Measurements from ENCODE around the gene VPS13D.
A peak's percentile ranks its signal among the peaks of the same experiment; 100 is the strongest.

The VPS13D gene, protein sequence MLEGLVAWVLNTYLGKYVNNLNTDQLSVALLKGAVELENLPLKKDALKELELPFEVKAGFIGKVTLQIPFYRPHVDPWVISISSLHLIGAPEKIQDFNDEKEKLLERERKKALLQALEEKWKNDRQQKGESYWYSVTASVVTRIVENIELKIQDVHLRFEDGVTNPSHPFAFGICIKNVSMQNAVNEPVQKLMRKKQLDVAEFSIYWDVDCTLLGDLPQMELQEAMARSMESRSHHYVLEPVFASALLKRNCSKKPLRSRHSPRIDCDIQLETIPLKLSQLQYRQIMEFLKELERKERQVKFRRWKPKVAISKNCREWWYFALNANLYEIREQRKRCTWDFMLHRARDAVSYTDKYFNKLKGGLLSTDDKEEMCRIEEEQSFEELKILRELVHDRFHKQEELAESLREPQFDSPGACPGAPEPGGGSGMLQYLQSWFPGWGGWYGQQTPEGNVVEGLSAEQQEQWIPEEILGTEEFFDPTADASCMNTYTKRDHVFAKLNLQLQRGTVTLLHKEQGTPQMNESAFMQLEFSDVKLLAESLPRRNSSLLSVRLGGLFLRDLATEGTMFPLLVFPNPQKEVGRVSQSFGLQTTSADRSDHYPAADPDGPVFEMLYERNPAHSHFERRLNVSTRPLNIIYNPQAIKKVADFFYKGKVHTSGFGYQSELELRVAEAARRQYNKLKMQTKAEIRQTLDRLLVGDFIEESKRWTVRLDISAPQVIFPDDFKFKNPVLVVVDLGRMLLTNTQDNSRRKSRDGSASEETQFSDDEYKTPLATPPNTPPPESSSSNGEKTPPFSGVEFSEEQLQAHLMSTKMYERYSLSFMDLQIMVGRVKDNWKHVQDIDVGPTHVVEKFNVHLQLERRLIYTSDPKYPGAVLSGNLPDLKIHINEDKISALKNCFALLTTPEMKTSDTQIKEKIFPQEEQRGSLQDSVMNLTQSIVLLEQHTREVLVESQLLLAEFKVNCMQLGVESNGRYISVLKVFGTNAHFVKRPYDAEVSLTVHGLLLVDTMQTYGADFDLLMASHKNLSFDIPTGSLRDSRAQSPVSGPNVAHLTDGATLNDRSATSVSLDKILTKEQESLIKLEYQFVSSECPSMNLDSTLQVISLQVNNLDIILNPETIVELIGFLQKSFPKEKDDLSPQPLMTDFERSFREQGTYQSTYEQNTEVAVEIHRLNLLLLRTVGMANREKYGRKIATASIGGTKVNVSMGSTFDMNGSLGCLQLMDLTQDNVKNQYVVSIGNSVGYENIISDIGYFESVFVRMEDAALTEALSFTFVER (N-terminal part only)

DNA sequence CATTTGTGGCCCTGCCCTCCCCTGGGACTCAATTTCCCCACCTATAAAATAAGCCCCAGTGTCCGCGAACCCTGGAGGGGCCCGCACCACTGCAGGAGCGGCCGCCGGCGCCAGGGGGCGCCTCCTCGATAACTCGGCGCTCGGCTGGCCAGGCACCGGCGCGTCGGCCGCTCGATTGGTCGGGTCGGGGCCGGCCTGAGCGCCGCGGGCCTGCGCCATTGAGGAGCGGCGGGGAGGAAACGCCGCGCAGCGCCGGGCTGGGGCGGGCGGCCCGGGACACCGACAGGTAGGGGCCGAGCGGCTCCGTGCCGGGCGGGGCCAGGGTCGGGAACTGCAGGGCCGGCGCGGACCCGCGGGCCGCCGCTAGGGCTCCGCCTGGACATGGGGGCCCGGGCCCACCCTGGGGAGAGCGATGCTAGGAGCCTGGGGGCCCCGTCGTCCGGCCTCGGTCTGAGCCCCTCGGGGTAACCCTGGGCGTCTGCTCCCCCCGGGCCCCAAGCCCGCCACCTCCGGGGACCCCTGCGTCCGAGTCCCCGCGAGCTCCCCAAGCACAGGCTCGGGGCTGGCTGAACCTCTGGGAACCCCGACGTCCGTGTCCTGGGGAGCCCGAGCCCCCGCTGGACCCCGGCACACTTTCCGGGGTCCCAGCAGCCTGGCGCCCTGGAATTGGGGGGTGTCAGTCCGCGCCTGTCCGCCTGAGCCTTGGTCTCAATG, at the start of gene VPS13D:
Gene VPS13D (plus strand): TSS at position 196 of the 714 bp plus-strand sequence. CDS start 4,237 bp downstream, outside the sequence.
- Histone ChIP-seq H2AFZ (ENCODE audit: low read depth, low read length) (peak within 1 kb of the TSS; percentile 37), H3K36me3 (ENCODE audit: insufficient read depth, low read length) (peaks cover 3% of the 10 kb centered on the region), H3K9me3 (ENCODE audit: low read length) (no peaks in the 10 kb centered on the region), H3K4me1 (ENCODE audit: insufficient read depth, low read length) (peaks cover 11% of the 10 kb centered on the region), H3K27me3 (ENCODE audit: insufficient read depth, low read length) (no peaks in the 10 kb centered on the region), H3K4me3 (ENCODE audit: low read length) (peak within 1 kb of the TSS; percentile 98)

DNA sequence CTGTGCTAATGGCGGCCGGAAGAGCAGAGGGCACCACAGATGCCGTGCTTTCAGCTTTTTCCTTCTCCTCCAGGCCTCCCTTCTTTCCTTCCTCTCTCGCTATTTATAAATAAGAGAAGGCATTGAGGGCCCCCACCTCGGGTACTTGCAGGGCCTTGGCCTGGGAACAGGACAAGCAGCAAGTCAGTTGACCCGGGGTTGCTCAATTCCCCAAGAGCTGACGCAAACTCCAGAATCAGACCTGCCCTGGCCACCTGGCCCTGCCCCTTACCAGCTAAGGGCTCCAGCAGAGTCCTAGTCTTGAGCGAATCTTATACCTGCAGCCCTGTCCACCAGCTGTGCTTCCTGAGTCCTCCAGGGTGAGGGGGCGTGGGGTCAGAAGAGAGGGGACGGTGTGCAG, 49.5 kb upstream of the VPS13D start:
- H3K4me3 ChIP-seq (ENCODE audit: low read length), result no peak overlapping the region

DNA sequence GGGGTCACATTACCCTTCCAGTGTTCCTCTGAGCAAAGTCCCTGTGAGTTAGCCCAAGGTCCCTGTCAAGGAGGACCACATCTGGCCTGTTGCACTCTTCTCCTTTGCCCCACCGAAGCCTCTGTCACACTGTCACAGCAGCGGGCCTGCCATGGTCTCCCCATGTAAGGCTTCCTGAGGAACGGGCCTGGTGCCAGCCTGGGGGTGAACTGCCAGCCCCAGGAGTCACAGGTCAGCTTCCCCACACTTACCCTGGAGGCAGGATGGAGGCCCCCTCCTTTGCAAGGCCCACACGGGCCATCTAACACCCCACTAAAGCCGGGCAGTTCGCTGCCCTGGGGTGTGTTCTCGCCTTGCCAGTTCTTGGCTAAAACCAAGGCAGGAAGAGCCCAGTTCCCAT, 48.9 kb upstream of the VPS13D start:
- H3K4me3 ChIP-seq (ENCODE audit: low read length), result no peak overlapping the region
- H3K27me3 ChIP-seq (ENCODE audit: insufficient read depth, low read length), result no peaks in the 10 kb centered on the region
- H3K4me1 ChIP-seq (ENCODE audit: insufficient read depth, low read length), result peaks cover 36% of the 10 kb centered on the region
- no peaks in the 10 kb centered on the region for H3K36me3 ChIP-seq (ENCODE audit: insufficient read depth, low read length)
- H3K9me3 ChIP-seq (ENCODE audit: low read length), result no peaks in the 10 kb centered on the region
- no peak overlapping the region for H2AFZ ChIP-seq (ENCODE audit: low read depth, low read length)

More for the DNA sequence above, 49.5 kb upstream of the VPS13D start:
- Histone ChIP-seq H2AFZ (ENCODE audit: low read depth, low read length) (no peak overlapping the region), H3K36me3 (ENCODE audit: insufficient read depth, low read length) (no peaks in the 10 kb centered on the region), H3K27me3 (ENCODE audit: insufficient read depth, low read length) (no peaks in the 10 kb centered on the region), H3K9me3 (ENCODE audit: low read length) (no peaks in the 10 kb centered on the region), H3K4me1 (ENCODE audit: insufficient read depth, low read length) (peaks cover 34% of the 10 kb centered on the region)

DNA sequence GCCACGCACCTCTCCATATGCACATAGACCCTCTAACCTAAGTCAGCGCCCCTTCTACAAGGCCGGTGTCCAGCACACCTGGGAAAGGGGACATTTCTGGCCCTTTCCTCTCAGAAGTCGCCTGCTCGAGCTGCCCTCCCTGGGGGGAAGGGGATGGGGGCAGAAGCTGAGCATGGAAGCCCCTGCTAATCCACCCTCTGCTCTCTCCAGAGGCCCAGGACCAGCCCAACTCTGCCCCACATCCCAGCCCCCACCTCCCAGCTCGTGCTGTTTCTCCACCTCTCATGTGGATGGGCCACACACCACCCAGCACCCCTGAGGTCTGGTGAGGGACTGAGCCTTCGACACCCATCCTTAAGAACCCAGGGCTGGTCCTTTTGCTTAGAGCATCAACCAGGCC, 48.3 kb upstream of the VPS13D start:
- H3K9me3 ChIP-seq (ENCODE audit: low read length), result no peaks in the 10 kb centered on the region
- no peak overlapping the region for H2AFZ ChIP-seq (ENCODE audit: low read depth, low read length)
- H3K4me3 ChIP-seq (ENCODE audit: low read length), result no peak overlapping the region
- H3K27me3 ChIP-seq (ENCODE audit: insufficient read depth, low read length), result no peaks in the 10 kb centered on the region
- H3K4me1 ChIP-seq (ENCODE audit: insufficient read depth, low read length), result peaks cover 39% of the 10 kb centered on the region
- H3K36me3 ChIP-seq (ENCODE audit: insufficient read depth, low read length), result no peaks in the 10 kb centered on the region

DNA sequence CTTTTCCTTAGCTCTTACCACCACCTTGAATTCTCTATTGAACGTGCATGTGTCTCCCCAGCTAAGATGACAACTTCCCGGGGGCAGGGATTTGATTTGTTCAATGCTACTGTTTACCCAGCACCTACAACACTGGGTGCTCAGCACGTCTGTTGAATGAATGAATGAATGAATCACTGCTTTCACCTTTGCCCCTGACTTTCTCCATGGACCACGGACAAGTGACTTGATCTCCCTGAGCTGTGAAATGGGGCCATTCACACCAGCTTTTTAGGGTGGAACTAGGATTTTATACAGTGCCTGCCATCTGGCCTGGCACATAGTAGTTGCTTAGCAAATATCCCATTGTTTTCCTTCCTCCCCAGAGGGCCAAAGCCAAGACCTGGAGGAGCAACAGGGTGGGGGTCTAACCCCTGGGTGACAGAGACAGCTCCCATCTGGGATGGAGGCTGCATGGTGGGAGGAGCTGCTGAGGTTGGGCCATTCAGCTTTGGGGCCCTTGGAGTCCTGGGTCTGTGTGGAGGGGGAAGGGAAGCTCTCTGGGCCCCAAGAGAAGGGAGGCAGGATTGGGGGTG, 47.3 kb upstream of the VPS13D start:
- peaks cover 39% of the 10 kb centered on the region for H3K4me1 ChIP-seq (ENCODE audit: insufficient read depth, low read length)

DNA sequence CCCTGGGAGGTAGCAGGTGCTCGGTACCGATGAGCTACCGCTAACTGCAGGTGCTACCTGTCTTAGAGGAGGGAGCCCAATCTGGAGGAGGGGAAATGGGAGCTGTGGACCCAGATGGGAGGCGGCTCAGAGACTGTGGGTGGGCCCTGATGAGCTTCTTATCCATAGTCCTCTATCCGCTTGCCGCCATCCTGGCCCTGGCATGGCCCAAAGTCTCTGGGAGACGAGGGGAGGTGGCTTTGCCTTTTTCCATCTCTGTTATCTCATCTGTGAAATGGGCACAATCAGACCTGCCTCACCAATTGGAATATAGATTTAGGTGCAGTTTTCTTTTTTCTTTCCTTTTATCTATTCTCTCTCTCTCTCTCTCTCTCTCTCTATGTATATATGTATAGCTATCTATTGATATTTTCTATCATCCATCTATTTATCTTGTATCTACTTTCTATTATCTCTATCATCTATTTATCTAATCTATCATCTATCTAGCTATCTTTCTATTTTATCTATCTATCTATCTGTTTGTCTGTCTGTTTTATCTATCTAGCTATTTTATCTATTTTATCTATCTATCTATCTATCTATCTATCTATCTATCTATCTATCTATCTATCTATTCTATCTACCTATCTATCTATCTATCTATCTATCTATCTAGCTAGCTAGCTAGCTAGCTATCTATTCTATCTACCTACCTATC, 46.6 kb upstream of the VPS13D start:
- Histone ChIP-seq H3K9me3 (ENCODE audit: low read length) (no peaks in the 10 kb centered on the region), H3K4me1 (ENCODE audit: insufficient read depth, low read length) (peaks cover 40% of the 10 kb centered on the region), H3K4me3 (ENCODE audit: low read length) (no peak overlapping the region), H3K27me3 (ENCODE audit: insufficient read depth, low read length) (no peaks in the 10 kb centered on the region), H2AFZ (ENCODE audit: low read depth, low read length) (no peak overlapping the region), H3K36me3 (ENCODE audit: insufficient read depth, low read length) (no peaks in the 10 kb centered on the region)

More for the DNA sequence above, 47.3 kb upstream of the VPS13D start:
- H3K27me3 ChIP-seq (ENCODE audit: insufficient read depth, low read length), result no peaks in the 10 kb centered on the region
- H3K4me3 ChIP-seq (ENCODE audit: low read length), result no peak overlapping the region
- no peak overlapping the region for H2AFZ ChIP-seq (ENCODE audit: low read depth, low read length)
- H3K9me3 ChIP-seq (ENCODE audit: low read length), result no peaks in the 10 kb centered on the region
- no peaks in the 10 kb centered on the region for H3K36me3 ChIP-seq (ENCODE audit: insufficient read depth, low read length)

DNA sequence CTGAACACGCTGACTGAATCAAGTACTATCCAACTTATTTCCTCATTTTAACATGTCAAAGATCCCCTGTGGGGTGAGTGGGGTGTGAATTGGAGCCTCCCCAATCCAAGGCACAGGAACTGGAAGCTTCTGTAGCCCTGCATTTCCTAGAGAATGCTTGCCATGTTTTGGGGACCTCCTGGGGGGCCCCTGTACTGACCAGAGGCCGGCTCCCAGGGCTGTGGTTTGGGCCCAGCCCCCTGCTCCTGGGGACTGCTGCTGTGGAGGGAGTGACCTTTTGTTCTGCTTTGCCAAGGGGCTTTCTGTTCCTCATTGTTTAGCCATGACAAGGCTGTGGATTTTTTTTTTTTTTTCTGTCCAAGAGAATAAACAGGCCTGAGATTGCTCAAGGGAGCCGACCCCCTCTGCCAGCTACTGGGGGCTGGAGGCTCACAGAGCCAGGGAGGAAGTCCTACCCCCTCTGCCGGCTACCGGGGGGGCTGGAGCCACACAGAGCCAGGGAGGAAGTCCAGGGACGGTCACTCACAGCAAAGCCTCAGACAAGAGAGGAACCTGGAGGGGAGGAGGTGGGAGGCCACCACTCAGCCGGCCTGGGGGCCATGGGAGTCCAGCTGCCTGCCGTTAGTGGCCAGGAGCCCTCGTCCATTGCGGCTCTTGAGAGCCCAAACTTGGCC, 45.7 kb upstream of the VPS13D start:
- no peaks in the 10 kb centered on the region for H3K36me3 ChIP-seq (ENCODE audit: insufficient read depth, low read length)
- H3K27me3 ChIP-seq (ENCODE audit: insufficient read depth, low read length), result no peaks in the 10 kb centered on the region
- peak overlapping the region; percentile 2 for H3K4me3 ChIP-seq (ENCODE audit: low read length)
- peaks cover 31% of the 10 kb centered on the region for H3K4me1 ChIP-seq (ENCODE audit: insufficient read depth, low read length)
- peak overlapping the region; percentile 48 for H2AFZ ChIP-seq (ENCODE audit: low read depth, low read length)
- no peaks in the 10 kb centered on the region for H3K9me3 ChIP-seq (ENCODE audit: low read length)

DNA sequence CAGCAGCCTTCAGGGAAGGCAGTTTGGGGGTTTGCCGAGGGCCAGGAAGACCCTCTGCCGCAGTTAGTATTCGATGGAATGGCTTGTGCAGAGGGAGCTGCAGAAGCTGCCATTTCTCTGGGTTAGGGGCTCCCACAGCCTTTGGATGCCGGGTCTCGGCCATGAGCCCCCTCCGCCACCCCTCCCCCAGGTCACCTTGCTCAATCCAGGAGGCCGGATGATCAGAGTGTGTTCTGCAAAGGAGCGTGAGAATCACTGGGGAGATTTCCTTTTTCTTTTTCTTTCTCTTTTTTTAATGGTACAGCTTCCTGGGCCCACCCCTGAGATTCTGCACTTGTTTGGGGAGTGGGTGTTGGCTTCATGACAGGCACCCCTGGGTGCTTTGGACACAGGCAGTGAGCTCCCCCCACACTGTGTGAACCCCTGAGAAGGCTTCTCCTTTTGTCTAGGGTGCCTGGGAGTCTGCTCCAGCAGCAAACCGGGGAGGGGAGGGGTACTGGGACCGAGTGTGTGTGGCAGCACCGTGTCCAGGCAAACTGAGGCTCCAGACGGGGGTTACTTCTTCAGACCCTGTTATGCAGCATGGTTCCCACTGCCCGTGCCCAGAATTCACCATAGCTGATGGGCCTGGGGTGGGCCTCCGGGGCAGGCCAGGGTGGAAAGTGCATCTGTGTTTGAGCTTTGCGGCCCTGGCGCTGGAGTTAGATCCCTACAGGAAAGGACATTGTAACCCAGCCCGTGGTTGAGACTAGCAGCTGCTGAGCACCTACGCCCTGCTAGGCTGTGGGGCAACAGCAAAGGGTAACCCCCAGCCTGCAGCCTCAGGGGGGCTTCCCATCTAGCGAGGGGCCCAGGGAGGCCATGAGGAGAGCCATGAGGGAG, 44.6 kb upstream of the VPS13D start:
- Histone ChIP-seq H3K4me1 (ENCODE audit: insufficient read depth, low read length) (peaks cover 27% of the 10 kb centered on the region), H3K27me3 (ENCODE audit: insufficient read depth, low read length) (no peaks in the 10 kb centered on the region), H3K4me3 (ENCODE audit: low read length) (no peak overlapping the region), H3K9me3 (ENCODE audit: low read length) (no peaks in the 10 kb centered on the region), H3K36me3 (ENCODE audit: insufficient read depth, low read length) (no peaks in the 10 kb centered on the region), H2AFZ (ENCODE audit: low read depth, low read length) (peak overlapping the region; percentile 48)

DNA sequence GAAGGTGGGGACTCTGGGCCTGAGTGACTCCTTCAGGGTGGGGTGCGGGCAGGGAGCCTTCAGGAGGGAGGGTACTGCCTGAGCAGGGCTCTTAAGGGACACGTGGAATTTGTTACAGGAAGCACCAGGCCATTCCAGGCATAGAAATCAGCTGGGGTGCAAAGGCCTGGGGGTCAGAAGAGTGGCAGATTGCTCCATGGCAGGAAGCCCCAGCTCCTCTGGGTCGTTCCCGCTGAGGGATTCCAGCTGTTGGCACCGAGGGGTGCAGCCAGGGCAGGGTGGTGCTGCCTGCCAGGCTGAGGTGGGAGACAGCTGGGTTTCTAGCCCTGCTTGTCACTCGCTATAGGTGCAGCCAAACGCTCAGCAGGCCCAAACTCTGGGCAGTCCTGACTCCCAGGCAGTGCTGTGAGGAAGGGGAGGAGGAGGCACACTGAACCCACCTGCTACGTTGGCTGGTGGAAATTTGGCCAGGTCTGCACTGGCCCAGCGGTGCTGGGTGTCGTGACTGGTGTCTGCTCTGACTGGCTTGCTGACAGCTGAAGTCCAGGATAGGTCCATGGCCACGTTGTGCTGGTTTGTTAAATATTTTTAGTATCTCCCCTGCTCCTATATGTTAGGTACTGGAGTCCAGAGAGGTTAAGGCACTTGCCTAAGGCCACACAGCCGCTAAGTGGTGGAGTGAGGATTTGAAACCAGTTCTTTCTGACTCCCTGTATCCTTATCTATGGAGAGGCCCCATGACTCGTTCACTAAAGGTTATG, 43.7 kb upstream of the VPS13D start:
- Histone ChIP-seq H3K4me3 (ENCODE audit: low read length) (no peak overlapping the region), H3K9me3 (ENCODE audit: low read length) (no peaks in the 10 kb centered on the region), H2AFZ (ENCODE audit: low read depth, low read length) (no peak overlapping the region), H3K36me3 (ENCODE audit: insufficient read depth, low read length) (no peaks in the 10 kb centered on the region), H3K4me1 (ENCODE audit: insufficient read depth, low read length) (peaks cover 27% of the 10 kb centered on the region), H3K27me3 (ENCODE audit: insufficient read depth, low read length) (no peaks in the 10 kb centered on the region)

DNA sequence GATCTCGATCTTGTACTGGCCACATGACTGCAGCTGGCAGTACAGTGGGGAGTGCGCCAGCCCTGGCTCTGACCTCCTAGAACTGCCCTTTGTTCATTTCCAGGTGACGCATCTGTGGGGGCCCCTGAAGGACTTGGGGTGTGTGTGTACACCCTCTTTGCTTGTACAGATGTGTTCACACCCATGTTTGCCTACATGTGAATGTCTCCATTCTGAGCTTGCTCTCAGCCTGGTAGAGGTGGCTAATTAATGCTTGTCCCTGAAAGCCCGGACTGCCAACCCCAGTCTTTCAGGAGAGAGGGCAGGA, 43.2 kb upstream of the VPS13D start:
- Histone ChIP-seq H3K4me3 (ENCODE audit: low read length) (no peak overlapping the region), H3K36me3 (ENCODE audit: insufficient read depth, low read length) (no peaks in the 10 kb centered on the region), H3K4me1 (ENCODE audit: insufficient read depth, low read length) (peaks cover 27% of the 10 kb centered on the region), H3K27me3 (ENCODE audit: insufficient read depth, low read length) (no peaks in the 10 kb centered on the region), H2AFZ (ENCODE audit: low read depth, low read length) (no peak overlapping the region), H3K9me3 (ENCODE audit: low read length) (no peaks in the 10 kb centered on the region)
